SH-SY5Y (cell line): ENCODE measurements around the gene A2M.

Source experiments
- GATA2 ChIP-seq: IDR thresholded peaks from 2 replicates; pipeline ENCODE4 v1.6.1; 2011; ENCODE audit warnings: mild to moderate bottlenecking, low read depth, low read length
- GATA3 ChIP-seq: IDR thresholded peaks from 2 replicates; pipeline ENCODE4 v1.6.1; 2011; ENCODE audit warnings: low read depth, mild to moderate bottlenecking, low read length, moderate library complexity

The A2M gene

GRCh38 chr12:9051158-9051550 lies 64.6 kb downstream of the A2M start:
- TF ChIP-seq GATA3 (no peak), GATA2 (no peak)

GRCh38 chr12:9050521-9051157 lies 65.1 kb downstream of the A2M start:
- TF ChIP-seq GATA2, result no peak
- TF ChIP-seq GATA3, result no peak

GRCh38 chr12:9049520-9050133 lies 66.1 kb downstream of the A2M start:
- no peak for TF ChIP-seq GATA3
- TF ChIP-seq GATA2, result no peak

- TF ChIP-seq GATA2 (no peak), GATA3 (no peak)
Observed at GRCh38 chr12:9048930-9049329, 66.8 kb downstream of the A2M start.

- TF ChIP-seq GATA2, result no peak
- TF ChIP-seq GATA3, result no peak
Observed at GRCh38 chr12:9047105-9047504, 68.6 kb downstream of the A2M start.

DNA sequence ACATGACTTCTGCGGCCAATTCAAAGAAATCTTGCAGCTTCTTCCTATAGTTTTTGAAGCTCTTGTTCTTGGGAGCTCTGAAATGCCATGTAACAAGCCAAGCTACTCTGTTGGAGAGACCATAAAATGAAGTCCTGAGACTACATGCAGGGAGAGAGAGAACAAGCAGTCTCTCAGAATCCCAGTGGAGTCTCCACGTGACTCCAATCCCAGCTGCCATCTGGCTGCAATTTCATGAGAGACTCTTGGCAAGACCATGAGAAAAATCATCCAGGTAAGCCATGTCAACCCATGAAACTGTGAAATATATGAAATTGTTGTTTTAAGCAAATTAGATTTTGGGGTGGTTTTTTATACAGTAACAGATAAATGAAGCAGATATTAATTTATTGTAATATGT lies 72.0 kb downstream of the A2M start:
- TF ChIP-seq GATA2 (no peak), GATA3 (no peak)

GRCh38 chr12:9041321-9041720 lies 74.4 kb downstream of the A2M start:
- TF ChIP-seq GATA2 (no peak), GATA3 (no peak)

- no peak for TF ChIP-seq GATA2
- TF ChIP-seq GATA3, result no peak
Observed at GRCh38 chr12:9040484-9041186, 75.1 kb downstream of the A2M start.

DNA sequence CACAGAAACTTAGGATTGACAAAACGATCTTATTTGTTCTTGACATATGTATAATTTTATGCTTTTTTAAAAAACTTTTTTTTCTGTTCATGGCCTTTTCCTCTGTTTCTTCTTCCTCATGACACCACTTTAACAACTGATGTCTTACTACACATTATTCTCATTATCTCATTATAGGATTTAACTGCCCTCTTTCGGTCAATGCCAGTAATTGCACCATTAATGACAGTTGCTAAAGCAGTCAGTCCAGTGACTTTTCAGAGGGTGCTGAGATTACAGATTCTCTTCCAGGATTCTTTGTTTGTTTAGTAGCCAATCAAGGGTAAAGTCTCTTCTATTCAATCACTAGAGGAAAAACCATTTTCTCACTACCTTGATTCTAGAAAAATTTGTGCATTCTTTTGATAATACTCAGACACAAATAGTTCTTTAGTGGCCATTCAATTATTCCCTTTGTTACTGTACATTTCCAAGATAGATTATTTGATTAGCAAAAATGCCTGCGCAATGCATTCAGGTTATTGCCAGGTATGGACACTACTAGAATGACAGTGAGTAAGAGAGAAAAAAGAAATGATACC lies 76.2 kb downstream of the A2M start:
- TF ChIP-seq GATA3 (no peak), GATA2 (no peak)

GRCh38 chr12:9037431-9037830 lies 78.3 kb downstream of the A2M start:
- TF ChIP-seq GATA2 (no peak), GATA3 (no peak)

DNA sequence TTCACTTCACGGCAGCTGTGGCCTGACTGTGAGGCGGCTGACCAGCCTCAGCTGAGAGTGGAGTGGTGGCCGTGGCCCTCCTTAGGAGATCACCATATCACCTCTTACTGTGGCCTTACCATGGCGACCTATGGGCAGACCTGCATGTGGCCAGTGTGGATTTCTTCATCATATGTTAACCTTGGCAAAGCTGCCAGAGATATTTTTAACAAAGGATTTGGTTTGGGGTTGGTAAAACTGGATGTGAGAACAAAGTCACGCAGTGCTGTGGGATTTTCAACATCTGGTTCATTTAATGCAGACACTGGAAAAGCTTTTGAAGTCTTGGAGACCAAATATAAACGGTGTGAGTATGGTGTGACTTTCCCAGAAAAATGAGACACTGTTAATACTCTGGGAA lies 79.5 kb downstream of the A2M start:
- no peak for TF ChIP-seq GATA2
- no peak for TF ChIP-seq GATA3

GRCh38 chr12:9034095-9034494 lies 81.6 kb downstream of the A2M start:
- TF ChIP-seq GATA2 (no peak), GATA3 (no peak)

- TF ChIP-seq GATA3, result no peak
- TF ChIP-seq GATA2, result no peak
Observed at GRCh38 chr12:9033265-9033887, 82.3 kb downstream of the A2M start.
